B cell (primary cell): ENCODE measurements around the gene MCF2L. TPM values are rescaled to one million over a fixed set of nuclear protein-coding genes. Genes with fewer than 3 reads are reported as not detected.

ENCODE experiments used
- ATAC-seq: fragments of 200-7000 bp; cut with Tn5 transposase; one replicate; pipeline ENCODE4 v1.10.0; 2021; ENCODE audit warnings: low read depth, mild to moderate bottlenecking, moderate number of reproducible peaks, moderate library complexity
- CTCF ChIA-PET: fragments of 350-600 bp; sonication (Branson Sonifier 250); formaldehyde crosslinking; loops from one replicate; lab custom pipeline; 2021; ENCODE audit warnings: antibody characterized with exemption, inconsistent platforms; lab: Charles Lee
- POLR2A ChIA-PET: fragments of 350-600 bp; sonication (Branson Sonifier 250); formaldehyde crosslinking; loops from one replicate; lab custom pipeline; 2021; ENCODE audit warnings: antibody characterized with exemption; lab: Charles Lee
- DNase-seq: peaks from one replicate; pipeline ENCODE4 v3.0.0; 2013
- H2AFZ ChIP-seq: 2 replicates; pipeline ENCODE4 v1.6.1; 2012; ENCODE audit warnings: mild to moderate bottlenecking, low read depth, low read length; ENCODE audit not compliant: insufficient read depth, poor library complexity, severe bottlenecking
- H3K27ac ChIP-seq, 2 donors: 1 replicate in 1 of 2; 2 replicates in 1 of 2; pipeline ENCODE4 v1.5.1; 2012 to 2013; ENCODE audit warnings: low read length in 2 of 2, mild to moderate bottlenecking in 2 of 2, moderate library complexity in 1 of 2
- H3K27me3 ChIP-seq, 4 experiments: fragments of 200-600 bp in 1 of 4; sonication (generic) in 1 of 4; replicated peaks in 1 of 4; 1 replicate in 2 of 4; 2 replicates in 2 of 4; pipeline versions ENCODE4 v1.6.1 to v1.7.0; 2013 to 2016; ENCODE audit warnings: low read length in 3 of 4, mild to moderate bottlenecking in 2 of 4, mixed read lengths in 1 of 4, moderate library complexity in 1 of 4; ENCODE audit not compliant: insufficient read depth in 4 of 4, control insufficient read depth in 3 of 4; ENCODE audit errors: control extremely low read depth in 1 of 4
- H3K36me3 ChIP-seq, 2 experiments: replicated peaks in 1 of 2; 1 replicate in 1 of 2; 2 replicates in 1 of 2; pipeline versions ENCODE4 v1.6.1 to v1.7.1; 2013; ENCODE audit warnings: low read length in 1 of 2; ENCODE audit not compliant: insufficient read depth in 2 of 2, control insufficient read depth in 1 of 2; ENCODE audit errors: control extremely low read depth in 1 of 2, extremely low read depth in 1 of 2
- H3K4me1 ChIP-seq, 2 donors: fragments of 200-600 bp in 1 of 2; sonication (generic) in 1 of 2; 1 replicate in 1 of 2; 2 replicates in 1 of 2; pipeline versions ENCODE4 v1.5.1 to v1.6.1; 2013 to 2017; ENCODE audit warnings: low read length in 2 of 2; ENCODE audit not compliant: control insufficient read depth in 2 of 2, insufficient read depth in 2 of 2
- H3K4me2 ChIP-seq: replicated peaks from 2 replicates; pipeline ENCODE3; 2012; ENCODE audit warnings: mild to moderate bottlenecking, low read depth, low read length; ENCODE audit not compliant: poor library complexity, severe bottlenecking
- H3K4me3 ChIP-seq, 5 experiments: fragments of 200-600 bp in 1 of 5; sonication (generic) in 1 of 5; 1 replicate in 3 of 5; 2 replicates in 2 of 5; pipeline versions ENCODE4 v1.5.1 to v1.7.0; 2011 to 2016; ENCODE audit warnings: low read length in 4 of 5, mild to moderate bottlenecking in 4 of 5, low read depth in 2 of 5, control low read depth in 1 of 5, moderate library complexity in 1 of 5; ENCODE audit not compliant: insufficient read depth in 1 of 5; ENCODE audit errors: control extremely low read depth in 1 of 5, extremely low read depth in 1 of 5
- H3K79me2 ChIP-seq: fragments of 200-600 bp; sonication (generic); one replicate; pipeline ENCODE4 v1.6.0; 2016; ENCODE audit warnings: low read length; ENCODE audit not compliant: control insufficient read depth, insufficient read depth
- H3K9ac ChIP-seq: fragments of 200-600 bp; sonication (generic); 2 replicates; pipeline ENCODE4 v1.6.1; 2017; ENCODE audit warnings: mild to moderate bottlenecking, low read length, moderate library complexity
- H3K9me3 ChIP-seq, 3 donors: one replicate each; pipeline versions ENCODE4 v1.6.1 to v1.7.1; 2013; ENCODE audit warnings: low read length in 2 of 3; ENCODE audit not compliant: control insufficient read depth in 2 of 3, insufficient read depth in 1 of 3; ENCODE audit errors: control extremely low read depth in 1 of 3
- H4K20me1 ChIP-seq: 2 replicates; pipeline ENCODE4 v1.6.0; 2012; ENCODE audit warnings: mild to moderate bottlenecking, low read length; ENCODE audit not compliant: insufficient read depth, control insufficient read depth, poor library complexity, severe bottlenecking
- H3K27ac Mint-ChIP-seq: one replicate; pipeline ENCODE4 v1.8.0; 2021; ENCODE audit warnings: mixed read lengths
- H3K27me3 Mint-ChIP-seq: one replicate; pipeline ENCODE4 v1.8.0; 2021; ENCODE audit warnings: mixed read lengths
- H3K4me1 Mint-ChIP-seq: one replicate; pipeline ENCODE4 v1.8.0; 2021; ENCODE audit warnings: mixed read lengths
- H3K4me3 Mint-ChIP-seq: one replicate; pipeline ENCODE4 v1.8.0; 2021; ENCODE audit warnings: mixed read lengths
- H3K9me3 Mint-ChIP-seq: one replicate; pipeline ENCODE4 v1.8.0; 2022; ENCODE audit warnings: mixed read lengths; ENCODE audit not compliant: insufficient read depth
- EZH2 ChIP-seq: IDR thresholded peaks from 2 replicates; pipeline ENCODE4 v1.6.1; 2012; ENCODE audit warnings: borderline replicate concordance, low read depth, mild to moderate bottlenecking, moderate library complexity, low read length; ENCODE audit not compliant: insufficient read depth, poor library complexity, severe bottlenecking
- WGBS: methylation state at CpG from one replicate; pipeline ENCODE4 v1.1.5; 2013; ENCODE audit warnings: missing lambda C conversion rate; ENCODE audit not compliant: insufficient coverage; 5-methylcytosine and 5-hydroxymethylcytosine counted together
- intact Hi-C: fragments of 100-400 bp; cut with micrococcal nuclease; formaldehyde crosslinking; loops from one replicate; pipeline ENCODE4 v1.10.0; 2022
- polyA plus RNA-seq: library from polyadenylated mRNA; depleted of rRNA; stranded (reverse); fragments of >200 nt; gene quantifications from 2 replicates; pipeline ENCODE4 v1.2.3, GENCODE V29; 2012
- total RNA-seq, 2 donors: library from RNA; stranded (reverse); fragments of 120-200 nt in 1 of 2; gene quantifications; 1 replicate in 1 of 2; 2 replicates in 1 of 2; pipeline versions ENCODE4 v1.2.3 to v1.2.4, GENCODE V29; 2013 to 2022
- TF ChIP-seq, protein P1 (sequence below): fragments of 200-600 bp; IDR thresholded peaks from one replicate; pipeline ENCODE4 v1.8.0; 2022; ENCODE audit warnings: antibody characterized with exemption, mild to moderate bottlenecking

The MCF2L gene
- total and polyA plus RNA-seq, 2 donors (not counting 1 experiment from before 2014, with no cell fraction given): 3.7 to 8.2 TPM

DNA sequence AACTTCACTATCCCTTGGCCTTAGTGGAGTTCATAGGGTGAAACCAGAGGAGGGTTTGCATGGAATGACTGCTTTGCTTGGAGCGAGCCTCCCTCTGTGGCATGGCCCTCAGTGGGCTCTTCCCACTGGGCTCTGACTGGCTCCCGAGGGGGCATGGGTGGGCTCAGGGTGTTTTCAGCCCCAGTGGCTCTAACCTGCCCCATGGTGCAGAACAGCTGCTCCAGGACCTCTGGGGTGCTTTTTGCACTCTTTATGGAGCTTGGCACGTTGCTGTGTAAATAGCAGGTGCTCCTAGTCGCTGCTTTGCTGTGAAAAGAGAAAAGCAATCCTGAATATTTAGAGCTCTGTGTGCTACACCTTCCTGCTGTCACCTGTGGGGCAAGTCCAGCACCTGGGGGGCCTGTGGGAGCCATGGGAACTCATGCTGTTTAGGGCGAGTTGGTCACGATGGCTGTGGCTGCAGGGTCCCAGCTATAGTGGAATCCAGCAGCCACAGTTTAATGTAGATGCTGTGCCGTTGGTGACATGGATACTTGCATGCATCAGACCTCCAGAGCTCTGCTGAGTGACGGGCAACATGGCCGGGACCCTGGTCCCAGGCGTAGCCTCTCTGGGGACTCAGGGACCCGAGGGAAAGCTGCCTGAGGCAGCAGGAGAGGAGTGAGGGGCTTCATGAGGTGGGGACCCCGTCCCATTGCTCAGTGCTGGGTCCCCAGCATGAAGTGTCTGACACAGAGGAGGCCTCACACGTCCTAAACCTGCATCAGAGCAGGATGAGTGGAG lies 14.3 kb upstream of the MCF2L start:
- TF ChIP-seq EZH2: no peak
- TF ChIP-seq, protein P1, sequence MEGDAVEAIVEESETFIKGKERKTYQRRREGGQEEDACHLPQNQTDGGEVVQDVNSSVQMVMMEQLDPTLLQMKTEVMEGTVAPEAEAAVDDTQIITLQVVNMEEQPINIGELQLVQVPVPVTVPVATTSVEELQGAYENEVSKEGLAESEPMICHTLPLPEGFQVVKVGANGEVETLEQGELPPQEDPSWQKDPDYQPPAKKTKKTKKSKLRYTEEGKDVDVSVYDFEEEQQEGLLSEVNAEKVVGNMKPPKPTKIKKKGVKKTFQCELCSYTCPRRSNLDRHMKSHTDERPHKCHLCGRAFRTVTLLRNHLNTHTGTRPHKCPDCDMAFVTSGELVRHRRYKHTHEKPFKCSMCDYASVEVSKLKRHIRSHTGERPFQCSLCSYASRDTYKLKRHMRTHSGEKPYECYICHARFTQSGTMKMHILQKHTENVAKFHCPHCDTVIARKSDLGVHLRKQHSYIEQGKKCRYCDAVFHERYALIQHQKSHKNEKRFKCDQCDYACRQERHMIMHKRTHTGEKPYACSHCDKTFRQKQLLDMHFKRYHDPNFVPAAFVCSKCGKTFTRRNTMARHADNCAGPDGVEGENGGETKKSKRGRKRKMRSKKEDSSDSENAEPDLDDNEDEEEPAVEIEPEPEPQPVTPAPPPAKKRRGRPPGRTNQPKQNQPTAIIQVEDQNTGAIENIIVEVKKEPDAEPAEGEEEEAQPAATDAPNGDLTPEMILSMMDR: no peak
- CTCF ChIA-PET: no interaction called here

DNA sequence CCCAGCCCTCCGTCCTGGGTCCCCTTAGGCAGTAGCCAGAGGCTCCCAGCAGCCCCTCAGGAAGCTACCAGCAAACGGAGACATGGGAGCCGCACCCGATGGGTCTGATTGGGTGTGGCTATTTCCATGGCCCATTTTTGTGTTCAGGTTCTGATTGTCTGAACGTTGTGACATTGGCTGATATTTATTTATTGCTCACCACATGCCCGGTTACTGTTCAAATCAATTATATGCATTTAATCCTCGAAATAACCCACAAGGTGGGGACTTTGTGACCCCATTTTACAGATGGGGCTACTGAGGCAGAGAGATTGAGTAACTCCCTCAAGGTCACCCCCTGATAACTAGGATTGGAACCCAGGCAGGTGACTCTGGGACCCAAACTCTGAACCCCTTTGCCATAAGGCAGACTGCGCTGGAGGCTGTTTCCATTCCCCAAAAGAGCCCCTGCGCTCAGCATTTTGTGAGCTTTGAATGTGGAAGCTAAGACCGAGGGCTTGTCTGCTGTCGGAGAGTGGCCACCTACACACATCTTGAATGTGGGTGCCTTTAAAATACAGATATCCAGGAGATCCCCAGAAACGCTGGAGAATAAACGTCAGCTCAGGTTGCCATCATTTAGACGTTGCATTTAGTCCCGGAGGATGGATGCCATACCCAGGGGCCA lies 13.6 kb upstream of the MCF2L start:
- 87% methylated on average over 11 of the region's 15 CpGs for WGBS
- intact Hi-C loops: no loop called here
- CTCF ChIA-PET: no interaction called here
- Histone ChIP-seq H3K36me3 (no peaks in the 10 kb centered on the region), H2AFZ (no peak overlapping the region), H3K4me3 (no peak overlapping the region), H3K27me3 (no peaks in the 10 kb centered on the region), H3K4me2 (no peak overlapping the region), H3K4me1 (no peaks in the 10 kb centered on the region), H3K27ac (no peak overlapping the region), H3K79me2 (no peaks in the 10 kb centered on the region), H4K20me1 (no peaks in the 10 kb centered on the region), H3K9ac (no peak overlapping the region), H3K9me3 (no peaks in the 10 kb centered on the region)
- ATAC-seq (no peak), DNase-seq (no peak)
- Mint-ChIP-seq H3K4me1 (no peaks in the 10 kb centered on the region), H3K9me3 (no peaks in the 10 kb centered on the region), H3K4me3 (no peak overlapping the region), H3K27me3 (peaks cover 9% of the 10 kb centered on the region), H3K27ac (no peak overlapping the region)
- POLR2A ChIA-PET: no interaction called here
- TF ChIP-seq EZH2: no peak
- TF ChIP-seq, protein P1: no peak

More for the DNA sequence above, 14.3 kb upstream of the MCF2L start:
- DNase-seq (no peak), ATAC-seq (no peak)
- H3K4me3 Mint-ChIP-seq: no peak overlapping the region
- H3K4me1 Mint-ChIP-seq: no peaks in the 10 kb centered on the region
- Histone ChIP-seq H3K9ac (no peak overlapping the region), H2AFZ (no peak overlapping the region), H4K20me1 (no peaks in the 10 kb centered on the region), H3K4me1 (no peaks in the 10 kb centered on the region), H3K9me3 (peaks cover 0 to 1% (median 0%) of the 10 kb centered on the region in 3 donors), H3K4me2 (no peak overlapping the region), H3K36me3 (no peaks in the 10 kb centered on the region), H3K4me3 (no peak overlapping the region), H3K27ac (no peak overlapping the region), H3K27me3 (no peaks in the 10 kb centered on the region), H3K79me2 (no peaks in the 10 kb centered on the region)
- no peaks in the 10 kb centered on the region for H3K9me3 Mint-ChIP-seq
- POLR2A ChIA-PET: no interaction called here
- 74% methylated on average over 13 of the region's 13 CpGs for WGBS
- intact Hi-C loops: no loop called here
- peaks cover 10% of the 10 kb centered on the region for H3K27me3 Mint-ChIP-seq
- H3K27ac Mint-ChIP-seq: no peak overlapping the region
